ENCODE data around the gene FPGS. TPM values are rescaled to one million over a fixed set of nuclear protein-coding genes. Genes with fewer than 3 reads are reported as not detected.

Gene FPGS
- total RNA-seq, 4 donors from 2014 or later, result 38.2 to 52.0 (median 47.0) TPM

- no peak overlapping the region for H3K4me3 ChIP-seq
- intact Hi-C loops (cut with DNase I), result loop anchor here (5.0 kb wide), 1 partner anchor 134 kb away; no protein-coding TSS in a partner anchor
- WGBS, 2 donors, result 62 to 70% methylated on average over 5 of the region's 26 CpGs
- H3K36me3 ChIP-seq, result peaks cover 40 to 68% (median 47%) of the 10 kb centered on the region in 3 donors
- no peak for DNase-seq
- TF ChIP-seq, protein P1, sequence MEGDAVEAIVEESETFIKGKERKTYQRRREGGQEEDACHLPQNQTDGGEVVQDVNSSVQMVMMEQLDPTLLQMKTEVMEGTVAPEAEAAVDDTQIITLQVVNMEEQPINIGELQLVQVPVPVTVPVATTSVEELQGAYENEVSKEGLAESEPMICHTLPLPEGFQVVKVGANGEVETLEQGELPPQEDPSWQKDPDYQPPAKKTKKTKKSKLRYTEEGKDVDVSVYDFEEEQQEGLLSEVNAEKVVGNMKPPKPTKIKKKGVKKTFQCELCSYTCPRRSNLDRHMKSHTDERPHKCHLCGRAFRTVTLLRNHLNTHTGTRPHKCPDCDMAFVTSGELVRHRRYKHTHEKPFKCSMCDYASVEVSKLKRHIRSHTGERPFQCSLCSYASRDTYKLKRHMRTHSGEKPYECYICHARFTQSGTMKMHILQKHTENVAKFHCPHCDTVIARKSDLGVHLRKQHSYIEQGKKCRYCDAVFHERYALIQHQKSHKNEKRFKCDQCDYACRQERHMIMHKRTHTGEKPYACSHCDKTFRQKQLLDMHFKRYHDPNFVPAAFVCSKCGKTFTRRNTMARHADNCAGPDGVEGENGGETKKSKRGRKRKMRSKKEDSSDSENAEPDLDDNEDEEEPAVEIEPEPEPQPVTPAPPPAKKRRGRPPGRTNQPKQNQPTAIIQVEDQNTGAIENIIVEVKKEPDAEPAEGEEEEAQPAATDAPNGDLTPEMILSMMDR (IDR thresholded peaks at IDR 0.05), result no peak
- TF ChIP-seq POLR2A (IDR thresholded peaks at IDR 0.05), result no peak
- H3K9me3 ChIP-seq, result no peaks in the 10 kb centered on the region
- H3K4me1 ChIP-seq, result peaks cover 0 to 76% (median 31%) of the 10 kb centered on the region in 3 donors
- H3K27ac ChIP-seq, result peak overlapping the region in 1 of 4 donors; percentile 100
- H3K27me3 ChIP-seq, result no peaks in the 10 kb centered on the region
Observed at GRCh38 chr9:127788337-127789011, 14.2 kb upstream of the FPGS start.

GRCh38 chr9:127789179-127789578 is 13.5 kb upstream of the FPGS start:
- Histone ChIP-seq H3K36me3 (peaks cover 40 to 69% (median 47%) of the 10 kb centered on the region in 3 donors), H3K27ac (peak overlapping the region in 1 of 4 donors; percentile 5)

GRCh38 chr9:127790094-127790855 is 12.4 kb upstream of the FPGS start:
- Histone ChIP-seq H3K27ac (peak overlapping the region in 2 of 4 donors; percentile 34 to 50), H3K36me3 (peaks cover 40 to 69% (median 47%) of the 10 kb centered on the region in 3 donors), H3K27me3 (no peaks in the 10 kb centered on the region), H3K4me1 (peaks cover 7 to 76% (median 19%) of the 10 kb centered on the region in 3 donors), H3K9me3 (no peaks in the 10 kb centered on the region), H3K4me3 (no peak overlapping the region)
- WGBS, 2 donors, result 74 to 78% methylated on average over 7 to 9 of the region's 9 CpGs
- TF ChIP-seq POLR2A (IDR thresholded peaks at IDR 0.05), result no peak
- TF ChIP-seq, protein P1 (IDR thresholded peaks at IDR 0.05), result no peak
- intact Hi-C loops (cut with DNase I), result no loop called here
- no peak for DNase-seq

More at GRCh38 chr9:127789179-127789578, 13.5 kb upstream of the FPGS start:
- no peak for DNase-seq
- intact Hi-C loops (cut with DNase I), result loop anchor here (5.0 kb wide), 1 partner anchor 133 kb away; no protein-coding TSS in a partner anchor
- whole genome bisulfite sequencing, 2 donors, result 85 to 89% methylated on average over 21 to 22 of the region's 25 CpGs
- no peak for TF ChIP-seq POLR2A (IDR thresholded peaks at IDR 0.05)
- TF ChIP-seq, protein P1 (IDR thresholded peaks at IDR 0.05), result no peak
- Histone ChIP-seq H3K9me3 (no peaks in the 10 kb centered on the region), H3K4me3 (no peak overlapping the region), H3K27me3 (no peaks in the 10 kb centered on the region), H3K4me1 (peaks cover 5 to 76% (median 25%) of the 10 kb centered on the region in 3 donors)

- Histone ChIP-seq H3K36me3 (peaks cover 40 to 69% (median 47%) of the 10 kb centered on the region in 3 donors), H3K4me1 (peaks cover 8 to 83% (median 22%) of the 10 kb centered on the region in 3 donors), H3K27me3 (no peaks in the 10 kb centered on the region), H3K9me3 (no peaks in the 10 kb centered on the region), H3K27ac (peak overlapping the region in 1 of 4 donors; percentile 50), H3K4me3 (no peak overlapping the region)
- intact Hi-C loops (cut with DNase I), result no loop called here
- WGBS, 2 donors, result 67 to 79% methylated on average over 3 to 4 of the region's 4 CpGs
- TF ChIP-seq, protein P1 (IDR thresholded peaks at IDR 0.05), result no peak
- no peak for DNase-seq
Observed at GRCh38 chr9:127791085-127791484, 11.6 kb upstream of the FPGS start.
